Stimulated activated CD4-positive, alpha-beta T cell treated with anti-CD3 and anti-CD28 coated beads, Interleukin-1b, Interleukin-23, amount 100 ng/mL, for 48 hours (primary cell): ENCODE measurements around the gene LAMTOR2.
A peak's percentile ranks its signal among the peaks of the same experiment; 100 is the strongest.

Experiments used
- DNase-seq: peaks from one replicate; pipeline ENCODE4 v3.0.0-alpha.2; 2020

The LAMTOR2 gene

GRCh38 chr1:156100205-156100995, 45.8 kb downstream of the LAMTOR2 start:
- DNase-seq, result no peak

- DNase-seq, result no peak
Measured at GRCh38 chr1:156101880-156102279, 47.3 kb downstream of the LAMTOR2 start.

- no peak for DNase-seq
Measured at GRCh38 chr1:156102633-156103511, 48.3 kb downstream of the LAMTOR2 start.

- DNase-seq, result peak; percentile 41
Measured at GRCh38 chr1:156103521-156103947, 49.0 kb downstream of the LAMTOR2 start.

- DNase-seq, result peak; percentile 37
Measured at GRCh38 chr1:156104065-156104810, 49.7 kb downstream of the LAMTOR2 start.

- no peak for DNase-seq
Measured at GRCh38 chr1:156104861-156105832, 50.6 kb downstream of the LAMTOR2 start.

GRCh38 chr1:156106624-156107488, 52.3 kb downstream of the LAMTOR2 start:
- no peak for DNase-seq

GRCh38 chr1:156108057-156108456, 53.5 kb downstream of the LAMTOR2 start:
- DNase-seq, result no peak
